Stimulated activated CD4-positive, alpha-beta T cell treated with anti-CD3 and anti-CD28 coated beads, Interleukin-4, amount 100 ng/mL, for 1 hour (primary cell): ENCODE data around the gene MYBBP1A.
"Not testable (repeated sequence)": the region's sequence is repeated elsewhere in the genome, so short reads cannot be mapped to it uniquely, and the experiment has no call there.

Experiments used
- DNase-seq: peaks from one replicate; pipeline ENCODE4 v3.0.0-alpha.2; 2020

The MYBBP1A gene

GRCh38 chr17:4554997-4555799, at the start of gene MYBBP1A:
TSS of gene MYBBP1A (minus strand) at chr17:4555384. CDS start at chr17:4555324, 60 bp downstream.
- DNase-seq = peak; percentile 99

GRCh38 chr17:4604736-4605135, 49.6 kb upstream of the MYBBP1A start:
- DNase-seq = not testable (repeated sequence)

- DNase-seq = no peak
These were observed 49.0 kb upstream of the MYBBP1A start for GRCh38 chr17:4604111-4604644.

- DNase-seq = no peak
These were observed 46.9 kb upstream of the MYBBP1A start for GRCh38 chr17:4602041-4602440.

- no peak for DNase-seq
These were observed 46.1 kb upstream of the MYBBP1A start for GRCh38 chr17:4601326-4601725.

GRCh38 chr17:4600563-4600962, 45.4 kb upstream of the MYBBP1A start:
- no peak for DNase-seq

GRCh38 chr17:4599505-4600281, 44.5 kb upstream of the MYBBP1A start:
- no peak for DNase-seq

GRCh38 chr17:4598776-4599504, 43.8 kb upstream of the MYBBP1A start:
- no peak for DNase-seq

- DNase-seq = no peak
These were observed 42.8 kb upstream of the MYBBP1A start for GRCh38 chr17:4597975-4598374.

GRCh38 chr17:4596636-4597380, 41.6 kb upstream of the MYBBP1A start:
- DNase-seq = no peak

GRCh38 chr17:4595685-4596342, 40.6 kb upstream of the MYBBP1A start:
- not testable (repeated sequence) for DNase-seq

- peak; percentile 50 for DNase-seq
These were observed 39.9 kb upstream of the MYBBP1A start for GRCh38 chr17:4594931-4595684.

GRCh38 chr17:4594406-4594805, 39.2 kb upstream of the MYBBP1A start:
- DNase-seq = no peak

GRCh38 chr17:4593021-4593421, 37.8 kb upstream of the MYBBP1A start:
- DNase-seq = no peak

- DNase-seq = no peak
These were observed 37.2 kb upstream of the MYBBP1A start for GRCh38 chr17:4592240-4593005.

- no peak for DNase-seq
These were observed 36.3 kb upstream of the MYBBP1A start for GRCh38 chr17:4591529-4591928.

GRCh38 chr17:4590981-4591453, 35.8 kb upstream of the MYBBP1A start:
- DNase-seq = no peak

- not testable (repeated sequence) for DNase-seq
These were observed 34.9 kb upstream of the MYBBP1A start for GRCh38 chr17:4590042-4590441.

- no peak for DNase-seq
These were observed 33.9 kb upstream of the MYBBP1A start for GRCh38 chr17:4588898-4589625.
